Measurements from ENCODE around the gene C1QTNF1.

Gene C1QTNF1

DNA sequence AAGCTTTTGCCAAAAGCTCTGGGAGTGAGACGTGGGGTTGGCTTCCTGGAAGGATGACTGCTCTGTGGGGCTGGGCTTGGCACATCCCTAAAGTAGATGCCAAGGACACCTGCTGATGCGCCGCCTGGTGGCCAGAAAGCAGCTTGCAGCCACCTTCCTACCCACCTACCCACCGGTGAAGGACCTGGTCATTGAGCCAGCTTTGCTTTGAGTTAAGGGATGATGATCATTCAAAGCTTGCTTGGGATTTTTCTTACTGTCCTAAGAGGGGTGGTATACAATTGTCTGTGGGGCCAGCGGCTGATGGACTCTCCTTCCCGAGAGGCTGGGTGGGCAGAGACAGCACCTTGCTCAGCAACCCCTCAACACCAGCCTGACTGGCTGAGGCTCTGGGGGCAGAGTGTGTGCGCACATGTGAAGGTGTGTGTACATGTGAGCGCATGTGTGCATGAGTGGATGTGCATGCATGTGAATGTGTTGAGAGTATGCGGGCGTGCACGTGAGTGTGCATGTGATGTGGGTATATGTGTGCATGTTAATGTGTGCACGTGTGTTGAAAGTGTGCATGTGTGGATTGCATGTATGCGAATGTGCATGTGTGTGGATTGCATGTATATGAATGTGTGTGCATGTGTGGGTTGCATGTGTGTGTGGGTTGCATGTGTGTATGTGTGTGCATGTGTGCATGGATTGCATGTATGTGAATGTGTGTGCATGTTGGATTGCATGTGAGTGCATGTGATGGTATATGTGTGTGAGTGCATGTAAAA, 18.6 kb downstream of the C1QTNF1 start:
- DNase-seq: peak; percentile 36 to 55 (median 46)

GRCh38 chr17:79043191-79043930, 19.4 kb downstream of the C1QTNF1 start:
- no peak for DNase-seq

- DNase-seq: no peak
These were observed 20.0 kb downstream of the C1QTNF1 start for GRCh38 chr17:79043931-79044320.

DNA sequence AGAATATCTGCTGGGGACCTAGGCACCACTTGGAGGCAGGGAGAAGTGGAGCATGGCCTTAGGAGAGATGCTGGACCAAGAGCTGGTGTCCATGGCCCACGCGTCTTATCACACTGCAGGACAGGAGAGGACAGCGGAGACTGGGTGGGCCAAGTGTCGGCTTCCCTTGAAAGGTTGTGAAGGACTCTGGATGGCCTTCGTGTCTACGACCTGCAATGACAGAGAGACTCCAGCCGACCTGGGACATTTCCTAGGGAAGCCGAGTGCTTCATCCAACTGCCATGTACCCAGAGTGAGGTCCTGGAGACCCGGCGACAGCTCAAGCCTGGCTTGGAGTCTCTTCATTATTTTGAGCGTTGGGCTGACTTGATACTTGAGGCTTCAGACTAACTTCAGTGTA, 20.5 kb downstream of the C1QTNF1 start:
- no peak for DNase-seq

DNA sequence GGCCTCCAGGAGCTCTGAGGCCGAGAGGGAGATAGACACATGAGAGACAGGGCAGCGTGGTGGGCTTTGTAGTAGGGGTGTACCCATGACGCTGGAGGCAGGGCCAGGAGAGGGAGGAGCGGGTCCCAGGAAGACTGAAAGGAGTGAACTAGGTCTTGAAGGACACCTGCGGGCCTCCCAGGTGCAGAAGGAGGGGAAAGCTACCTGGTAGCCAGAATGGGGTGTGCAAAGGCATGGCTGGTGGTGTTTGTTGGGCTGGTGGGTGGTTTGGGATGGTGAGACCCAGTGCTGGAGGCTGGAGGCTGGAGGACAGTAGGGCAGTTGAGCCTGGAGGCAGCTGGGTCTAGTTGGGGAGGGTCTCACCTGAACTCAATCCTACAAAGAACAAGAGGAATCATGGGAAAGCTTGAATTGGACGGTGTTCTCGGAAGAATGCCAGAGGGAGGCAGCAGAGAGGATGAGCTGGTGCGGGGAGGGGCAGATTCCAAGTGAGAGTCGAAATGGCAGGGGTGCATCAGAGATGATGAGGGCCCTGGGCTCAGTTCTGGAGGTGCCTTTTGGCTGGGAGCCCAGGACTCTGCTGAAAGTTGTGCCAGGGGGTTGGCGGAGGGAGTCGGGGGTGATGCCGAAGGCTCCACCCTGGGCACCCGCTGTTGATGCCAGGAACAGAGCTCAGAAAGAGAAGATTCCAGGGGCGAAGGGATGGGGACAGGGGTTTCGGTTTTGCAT, 21.2 kb downstream of the C1QTNF1 start:
- no peak for DNase-seq

GRCh38 chr17:79045842-79046196, 21.9 kb downstream of the C1QTNF1 start:
- peak; percentile 23 to 39 (median 28) for DNase-seq

DNA sequence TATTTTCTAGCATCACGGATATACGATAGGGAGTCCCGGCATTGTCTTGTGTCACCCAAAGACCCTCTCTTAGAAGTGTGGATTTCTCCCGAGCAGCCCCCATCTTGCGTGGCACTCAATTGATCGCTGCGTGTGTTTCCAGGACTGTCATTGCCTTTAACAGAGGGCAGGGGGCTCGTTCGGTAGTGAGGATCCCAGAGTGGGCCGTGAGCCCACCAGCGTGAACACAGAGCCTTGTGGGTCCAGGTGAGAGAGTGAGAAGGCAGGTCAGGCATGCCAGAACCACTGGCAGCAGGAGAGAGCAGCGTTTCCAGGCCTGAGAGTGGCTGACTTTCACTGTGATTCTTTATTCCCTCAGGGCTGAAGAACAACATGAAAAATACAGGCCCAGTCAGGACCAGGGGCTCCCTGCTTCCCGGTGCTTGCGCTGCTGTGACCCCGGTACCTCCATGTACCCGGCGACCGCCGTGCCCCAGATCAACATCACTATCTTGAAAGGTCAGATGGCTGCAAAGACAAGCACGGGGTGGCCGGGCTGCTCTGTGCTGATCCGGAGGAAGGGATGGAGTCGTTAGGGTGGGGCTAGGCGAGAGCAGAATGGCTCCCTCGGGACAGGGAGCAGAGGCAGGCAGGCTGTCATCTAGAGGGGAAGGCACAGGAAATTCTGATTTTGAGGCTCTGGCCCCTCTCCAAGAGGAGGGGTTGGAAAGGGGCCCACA, 22.4 kb downstream of the C1QTNF1 start:
- DNase-seq: no peak

- no peak for DNase-seq
These were observed 22.9 kb downstream of the C1QTNF1 start for GRCh38 chr17:79046916-79047280.

- DNase-seq: no peak
These were observed 23.4 kb downstream of the C1QTNF1 start for GRCh38 chr17:79047291-79047920.

- DNase-seq: no peak
These were observed 24.2 kb downstream of the C1QTNF1 start for GRCh38 chr17:79047923-79048825.

DNA sequence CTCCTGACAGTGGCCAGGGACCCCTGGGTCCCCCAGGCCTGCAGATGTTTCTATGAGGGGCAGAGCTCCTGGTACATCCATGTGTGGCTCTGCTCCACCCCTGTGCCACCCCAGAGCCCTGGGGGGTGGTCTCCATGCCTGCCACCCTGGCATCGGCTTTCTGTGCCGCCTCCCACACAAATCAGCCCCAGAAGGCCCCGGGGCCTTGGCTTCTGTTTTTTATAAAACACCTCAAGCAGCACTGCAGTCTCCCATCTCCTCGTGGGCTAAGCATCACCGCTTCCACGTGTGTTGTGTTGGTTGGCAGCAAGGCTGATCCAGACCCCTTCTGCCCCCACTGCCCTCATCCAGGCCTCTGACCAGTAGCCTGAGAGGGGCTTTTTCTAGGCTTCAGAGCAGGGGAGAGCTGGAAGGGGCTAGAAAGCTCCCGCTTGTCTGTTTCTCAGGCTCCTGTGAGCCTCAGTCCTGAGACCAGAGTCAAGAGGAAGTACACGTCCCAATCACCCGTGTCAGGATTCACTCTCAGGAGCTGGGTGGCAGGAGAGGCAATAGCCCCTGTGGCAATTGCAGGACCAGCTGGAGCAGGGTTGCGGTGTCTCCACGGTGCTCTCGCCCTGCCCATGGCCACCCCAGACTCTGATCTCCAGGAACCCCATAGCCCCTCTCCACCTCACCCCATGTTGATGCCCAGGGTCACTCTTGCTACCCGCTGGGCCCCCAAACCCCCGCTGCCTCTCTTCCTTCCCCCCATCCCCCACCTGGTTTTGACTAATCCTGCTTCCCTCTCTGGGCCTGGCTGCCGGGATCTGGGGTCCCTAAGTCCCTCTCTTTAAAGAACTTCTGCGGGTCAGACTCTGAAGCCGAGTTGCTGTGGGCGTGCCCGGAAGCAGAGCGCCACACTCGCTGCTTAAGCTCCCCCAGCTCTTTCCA, 25.1 kb downstream of the C1QTNF1 start:
- no peak for DNase-seq

GRCh38 chr17:79049821-79050220, 25.9 kb downstream of the C1QTNF1 start:
- no peak for DNase-seq

- DNase-seq: no peak
These were observed 26.6 kb downstream of the C1QTNF1 start for GRCh38 chr17:79050551-79050950.

GRCh38 chr17:79051306-79051705, 27.3 kb downstream of the C1QTNF1 start:
- no peak for DNase-seq

DNA sequence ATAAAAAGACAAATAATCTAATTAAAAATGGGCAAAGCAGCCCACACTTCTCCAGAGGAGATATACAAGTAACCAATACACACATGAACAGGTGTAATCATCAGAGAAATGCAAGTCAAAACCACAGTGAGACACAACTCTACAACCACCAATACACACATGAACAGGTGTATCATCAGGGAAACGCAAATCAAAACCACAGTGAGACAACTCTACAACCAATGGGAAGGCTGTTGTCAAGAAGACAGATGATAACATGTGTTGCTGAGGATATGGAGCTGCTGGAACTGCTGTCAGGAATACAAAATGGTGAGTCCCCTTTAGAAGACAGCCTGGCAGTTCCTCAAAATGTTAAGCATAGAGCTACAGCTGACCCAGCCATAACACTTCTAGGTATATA, 28.2 kb downstream of the C1QTNF1 start:
- no peak for DNase-seq

GRCh38 chr17:79053251-79053925, 29.4 kb downstream of the C1QTNF1 start:
- no peak for DNase-seq

GRCh38 chr17:79054200-79054960, 30.4 kb downstream of the C1QTNF1 start:
- no peak for DNase-seq

GRCh38 chr17:79055197-79055596, 31.2 kb downstream of the C1QTNF1 start:
- no peak for DNase-seq

Data from activated CD4-positive, CD25-positive, alpha-beta regulatory T cell (primary cell).